ENCODE measurements around the gene EEF1AKMT1.

DNA sequence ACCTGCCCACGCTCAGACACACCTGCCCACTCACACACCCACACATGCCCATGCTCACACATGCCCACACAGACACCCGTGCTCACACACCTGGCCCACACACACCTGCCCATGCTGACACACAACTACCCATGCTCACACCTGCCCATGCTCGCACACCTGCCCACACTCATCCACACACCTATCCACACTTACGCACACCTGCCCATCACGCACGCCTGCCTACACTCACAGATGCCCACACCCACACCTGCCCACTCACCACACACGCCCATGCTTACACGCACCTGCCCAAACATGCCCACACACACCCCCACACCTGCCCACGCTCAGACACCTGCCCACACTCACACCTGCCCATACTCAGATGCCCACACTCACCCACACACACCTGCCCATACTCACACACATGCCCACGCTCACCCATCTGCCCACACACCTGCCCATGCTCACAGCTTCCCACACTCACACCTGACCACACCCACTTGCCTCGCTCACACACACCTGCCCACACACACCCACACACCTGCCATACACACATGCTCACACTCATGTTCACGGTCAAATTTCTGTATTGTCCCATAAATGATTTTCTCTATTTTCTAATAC lies 54.7 kb downstream of the EEF1AKMT1 start:
- TF ChIP-seq, protein P1, sequence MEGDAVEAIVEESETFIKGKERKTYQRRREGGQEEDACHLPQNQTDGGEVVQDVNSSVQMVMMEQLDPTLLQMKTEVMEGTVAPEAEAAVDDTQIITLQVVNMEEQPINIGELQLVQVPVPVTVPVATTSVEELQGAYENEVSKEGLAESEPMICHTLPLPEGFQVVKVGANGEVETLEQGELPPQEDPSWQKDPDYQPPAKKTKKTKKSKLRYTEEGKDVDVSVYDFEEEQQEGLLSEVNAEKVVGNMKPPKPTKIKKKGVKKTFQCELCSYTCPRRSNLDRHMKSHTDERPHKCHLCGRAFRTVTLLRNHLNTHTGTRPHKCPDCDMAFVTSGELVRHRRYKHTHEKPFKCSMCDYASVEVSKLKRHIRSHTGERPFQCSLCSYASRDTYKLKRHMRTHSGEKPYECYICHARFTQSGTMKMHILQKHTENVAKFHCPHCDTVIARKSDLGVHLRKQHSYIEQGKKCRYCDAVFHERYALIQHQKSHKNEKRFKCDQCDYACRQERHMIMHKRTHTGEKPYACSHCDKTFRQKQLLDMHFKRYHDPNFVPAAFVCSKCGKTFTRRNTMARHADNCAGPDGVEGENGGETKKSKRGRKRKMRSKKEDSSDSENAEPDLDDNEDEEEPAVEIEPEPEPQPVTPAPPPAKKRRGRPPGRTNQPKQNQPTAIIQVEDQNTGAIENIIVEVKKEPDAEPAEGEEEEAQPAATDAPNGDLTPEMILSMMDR (conservative IDR thresholded peaks at IDR 0.05; ENCODE audit: low read depth in 2 of 2) = no peak
- no peak for TF ChIP-seq STAT1 (IDR thresholded peaks at IDR 0.05; ENCODE audit: unreplicated experiment)
- no peak for TF ChIP-seq EZH2phosphoT487 (IDR thresholded peaks at IDR 0.05; ENCODE audit: unreplicated experiment)
- no peak for TF ChIP-seq JUNB (IDR thresholded peaks at IDR 0.05; ENCODE audit: unreplicated experiment)
- TF ChIP-seq EZH2 (IDR thresholded peaks at IDR 0.05; ENCODE audit: low read depth, unreplicated experiment) = no peak
- TF ChIP-seq POLR2AphosphoS5 (IDR thresholded peaks at IDR 0.05; ENCODE audit: low read depth) = no peak
- no peak for TF ChIP-seq NANOG (IDR thresholded peaks at IDR 0.05; ENCODE audit: borderline replicate concordance)
- TF ChIP-seq, protein P2, sequence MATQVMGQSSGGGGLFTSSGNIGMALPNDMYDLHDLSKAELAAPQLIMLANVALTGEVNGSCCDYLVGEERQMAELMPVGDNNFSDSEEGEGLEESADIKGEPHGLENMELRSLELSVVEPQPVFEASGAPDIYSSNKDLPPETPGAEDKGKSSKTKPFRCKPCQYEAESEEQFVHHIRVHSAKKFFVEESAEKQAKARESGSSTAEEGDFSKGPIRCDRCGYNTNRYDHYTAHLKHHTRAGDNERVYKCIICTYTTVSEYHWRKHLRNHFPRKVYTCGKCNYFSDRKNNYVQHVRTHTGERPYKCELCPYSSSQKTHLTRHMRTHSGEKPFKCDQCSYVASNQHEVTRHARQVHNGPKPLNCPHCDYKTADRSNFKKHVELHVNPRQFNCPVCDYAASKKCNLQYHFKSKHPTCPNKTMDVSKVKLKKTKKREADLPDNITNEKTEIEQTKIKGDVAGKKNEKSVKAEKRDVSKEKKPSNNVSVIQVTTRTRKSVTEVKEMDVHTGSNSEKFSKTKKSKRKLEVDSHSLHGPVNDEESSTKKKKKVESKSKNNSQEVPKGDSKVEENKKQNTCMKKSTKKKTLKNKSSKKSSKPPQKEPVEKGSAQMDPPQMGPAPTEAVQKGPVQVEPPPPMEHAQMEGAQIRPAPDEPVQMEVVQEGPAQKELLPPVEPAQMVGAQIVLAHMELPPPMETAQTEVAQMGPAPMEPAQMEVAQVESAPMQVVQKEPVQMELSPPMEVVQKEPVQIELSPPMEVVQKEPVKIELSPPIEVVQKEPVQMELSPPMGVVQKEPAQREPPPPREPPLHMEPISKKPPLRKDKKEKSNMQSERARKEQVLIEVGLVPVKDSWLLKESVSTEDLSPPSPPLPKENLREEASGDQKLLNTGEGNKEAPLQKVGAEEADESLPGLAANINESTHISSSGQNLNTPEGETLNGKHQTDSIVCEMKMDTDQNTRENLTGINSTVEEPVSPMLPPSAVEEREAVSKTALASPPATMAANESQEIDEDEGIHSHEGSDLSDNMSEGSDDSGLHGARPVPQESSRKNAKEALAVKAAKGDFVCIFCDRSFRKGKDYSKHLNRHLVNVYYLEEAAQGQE (IDR thresholded peaks at IDR 0.05; ENCODE audit: unreplicated experiment) = no peak
- no peak for TF ChIP-seq CREB1 (CRISPR knock-in tag; IDR thresholded peaks at IDR 0.05; ENCODE audit: low read depth)
- TF ChIP-seq, protein P3, sequence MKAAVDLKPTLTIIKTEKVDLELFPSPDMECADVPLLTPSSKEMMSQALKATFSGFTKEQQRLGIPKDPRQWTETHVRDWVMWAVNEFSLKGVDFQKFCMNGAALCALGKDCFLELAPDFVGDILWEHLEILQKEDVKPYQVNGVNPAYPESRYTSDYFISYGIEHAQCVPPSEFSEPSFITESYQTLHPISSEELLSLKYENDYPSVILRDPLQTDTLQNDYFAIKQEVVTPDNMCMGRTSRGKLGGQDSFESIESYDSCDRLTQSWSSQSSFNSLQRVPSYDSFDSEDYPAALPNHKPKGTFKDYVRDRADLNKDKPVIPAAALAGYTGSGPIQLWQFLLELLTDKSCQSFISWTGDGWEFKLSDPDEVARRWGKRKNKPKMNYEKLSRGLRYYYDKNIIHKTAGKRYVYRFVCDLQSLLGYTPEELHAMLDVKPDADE (IDR thresholded peaks at IDR 0.05) = no peak

All from GM23338 (cell line).